ENCODE measurements around the gene PMEPA1.

PMEPA1 gene

DNA sequence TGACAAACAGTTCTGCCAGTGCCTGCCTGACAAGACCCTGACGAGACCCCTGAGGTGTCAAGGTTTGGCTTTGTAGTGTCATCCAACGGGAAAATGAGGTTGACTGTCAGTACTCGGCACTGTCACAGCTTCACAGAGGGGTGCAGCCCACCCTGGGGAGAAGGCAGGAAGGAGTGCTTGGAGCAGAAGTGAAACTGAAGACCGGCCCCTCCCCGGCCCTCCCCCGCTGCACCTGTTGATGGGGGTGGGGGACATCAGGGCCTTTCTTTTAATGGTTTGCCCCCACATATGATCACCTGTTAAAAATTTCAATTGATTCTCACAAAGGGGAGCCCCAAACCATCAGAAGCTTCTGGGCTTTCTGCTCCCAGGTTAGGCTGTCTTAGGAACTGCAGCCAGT is 6.8 kb downstream of the PMEPA1 start:
- H3K4me1 ChIP-seq (ENCODE audit: low read length), result peaks cover 35% of the 10 kb centered on the region
- H3K9ac ChIP-seq (ENCODE audit: low read length), result no peak overlapping the region
- H2AFZ ChIP-seq (ENCODE audit: low read depth, low read length), result no peak overlapping the region; the same call in 1 of the 2 replicates
- no peaks in the 10 kb centered on the region for H3K36me3 ChIP-seq (replicated peaks; ENCODE audit: low read depth, low read length)
- H3K4me3 ChIP-seq (ENCODE audit: low read length), result peak overlapping the region; percentile 27; the same call in 1 of the 2 replicates
- H3K4me2 ChIP-seq (ENCODE audit: low read length), result peak overlapping the region; percentile 65
- H3K27ac ChIP-seq (ENCODE audit: low read length), result no peak overlapping the region
- H3K27me3 ChIP-seq (ENCODE audit: low read depth, low read length), result peaks cover 55% of the 10 kb centered on the region
- H3K9me3 ChIP-seq (ENCODE audit: insufficient read depth, low read length), result no peaks in the 10 kb centered on the region
- no peaks in the 10 kb centered on the region for H3K79me2 ChIP-seq (ENCODE audit: low read length)
- no peak for TF ChIP-seq EZH2phosphoT487 (IDR thresholded peaks at IDR 0.05; ENCODE audit: low read depth)
- TF ChIP-seq, protein P1, sequence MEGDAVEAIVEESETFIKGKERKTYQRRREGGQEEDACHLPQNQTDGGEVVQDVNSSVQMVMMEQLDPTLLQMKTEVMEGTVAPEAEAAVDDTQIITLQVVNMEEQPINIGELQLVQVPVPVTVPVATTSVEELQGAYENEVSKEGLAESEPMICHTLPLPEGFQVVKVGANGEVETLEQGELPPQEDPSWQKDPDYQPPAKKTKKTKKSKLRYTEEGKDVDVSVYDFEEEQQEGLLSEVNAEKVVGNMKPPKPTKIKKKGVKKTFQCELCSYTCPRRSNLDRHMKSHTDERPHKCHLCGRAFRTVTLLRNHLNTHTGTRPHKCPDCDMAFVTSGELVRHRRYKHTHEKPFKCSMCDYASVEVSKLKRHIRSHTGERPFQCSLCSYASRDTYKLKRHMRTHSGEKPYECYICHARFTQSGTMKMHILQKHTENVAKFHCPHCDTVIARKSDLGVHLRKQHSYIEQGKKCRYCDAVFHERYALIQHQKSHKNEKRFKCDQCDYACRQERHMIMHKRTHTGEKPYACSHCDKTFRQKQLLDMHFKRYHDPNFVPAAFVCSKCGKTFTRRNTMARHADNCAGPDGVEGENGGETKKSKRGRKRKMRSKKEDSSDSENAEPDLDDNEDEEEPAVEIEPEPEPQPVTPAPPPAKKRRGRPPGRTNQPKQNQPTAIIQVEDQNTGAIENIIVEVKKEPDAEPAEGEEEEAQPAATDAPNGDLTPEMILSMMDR (IDR thresholded peaks at IDR 0.05; ENCODE audit: low read depth, low read length), result no peak
- H4K20me1 ChIP-seq (ENCODE audit: insufficient read depth, low read length), result no peaks in the 10 kb centered on the region

DNA sequence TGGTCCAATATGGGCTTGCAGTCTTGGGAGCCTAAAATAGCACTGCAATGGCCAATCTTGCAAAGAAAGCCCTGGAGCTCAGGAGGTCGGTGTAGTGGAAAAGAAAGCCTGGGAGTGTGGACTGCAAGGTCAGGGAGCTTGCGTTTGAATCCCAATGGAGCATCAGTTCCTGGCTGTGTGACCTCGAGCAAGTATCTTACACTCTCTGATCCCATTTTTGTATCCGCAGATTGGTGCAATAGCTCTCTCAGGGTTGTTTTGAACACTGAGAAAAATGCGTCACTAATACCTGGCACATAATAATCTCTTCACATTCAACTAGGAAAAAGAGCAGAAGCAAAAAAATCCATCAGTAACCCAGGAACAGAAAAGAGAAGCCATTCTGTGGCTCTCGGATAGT is 7.3 kb downstream of the PMEPA1 start:
- TF ChIP-seq, protein P1 (IDR thresholded peaks at IDR 0.05; ENCODE audit: low read depth, low read length), result no peak
- no peak for TF ChIP-seq EZH2phosphoT487 (IDR thresholded peaks at IDR 0.05; ENCODE audit: low read depth)
- peaks cover 60% of the 10 kb centered on the region for H3K27me3 ChIP-seq (ENCODE audit: low read depth, low read length)
- H3K9me3 ChIP-seq (ENCODE audit: insufficient read depth, low read length), result no peaks in the 10 kb centered on the region
- no peaks in the 10 kb centered on the region for H3K36me3 ChIP-seq (replicated peaks; ENCODE audit: low read depth, low read length)
- no peak overlapping the region for H2AFZ ChIP-seq (ENCODE audit: low read depth, low read length)
- no peaks in the 10 kb centered on the region for H3K79me2 ChIP-seq (ENCODE audit: low read length)
- H3K27ac ChIP-seq (ENCODE audit: low read length), result no peak overlapping the region
- H3K9ac ChIP-seq (ENCODE audit: low read length), result no peak overlapping the region
- H4K20me1 ChIP-seq (ENCODE audit: insufficient read depth, low read length), result no peaks in the 10 kb centered on the region
- peak overlapping the region; percentile 27; the same call in 1 of the 2 replicates for H3K4me3 ChIP-seq (ENCODE audit: low read length)
- H3K4me1 ChIP-seq (ENCODE audit: low read length), result peaks cover 35% of the 10 kb centered on the region
- H3K4me2 ChIP-seq (ENCODE audit: low read length), result peak overlapping the region; percentile 65

DNA sequence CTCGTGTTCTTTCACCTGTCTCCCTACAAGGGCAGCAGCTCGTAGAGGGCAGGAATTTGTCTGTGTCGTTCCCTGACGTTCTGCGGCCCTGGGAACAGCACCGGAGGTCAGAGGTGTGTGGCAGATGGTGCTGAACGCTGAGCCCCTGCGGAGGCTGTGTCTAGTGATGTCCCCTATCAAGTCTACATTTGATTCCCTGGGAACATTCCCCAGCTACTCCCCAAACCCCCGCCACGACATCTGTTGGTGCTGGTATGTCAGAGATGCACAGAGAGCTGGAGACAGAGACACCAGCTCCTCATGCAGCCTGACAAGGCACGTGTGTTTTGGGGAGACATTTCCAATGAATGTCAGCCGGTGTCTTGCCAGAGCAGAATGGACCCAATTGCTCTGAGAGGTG is 7.7 kb downstream of the PMEPA1 start:
- H4K20me1 ChIP-seq (ENCODE audit: insufficient read depth, low read length), result no peaks in the 10 kb centered on the region
- H3K4me1 ChIP-seq (ENCODE audit: low read length), result peaks cover 35% of the 10 kb centered on the region
- peak overlapping the region; percentile 65 for H3K4me2 ChIP-seq (ENCODE audit: low read length)
- H3K27me3 ChIP-seq (ENCODE audit: low read depth, low read length), result peaks cover 65% of the 10 kb centered on the region
- H3K79me2 ChIP-seq (ENCODE audit: low read length), result no peaks in the 10 kb centered on the region
- H3K27ac ChIP-seq (ENCODE audit: low read length), result no peak overlapping the region
- no peak overlapping the region for H2AFZ ChIP-seq (ENCODE audit: low read depth, low read length)
- H3K4me3 ChIP-seq (ENCODE audit: low read length), result peak overlapping the region; percentile 27; the same call in 1 of the 2 replicates
- H3K9me3 ChIP-seq (ENCODE audit: insufficient read depth, low read length), result no peaks in the 10 kb centered on the region
- no peak overlapping the region for H3K9ac ChIP-seq (ENCODE audit: low read length)
- no peak for TF ChIP-seq EZH2phosphoT487 (IDR thresholded peaks at IDR 0.05; ENCODE audit: low read depth)
- TF ChIP-seq, protein P1 (IDR thresholded peaks at IDR 0.05; ENCODE audit: low read depth, low read length), result no peak
- no peaks in the 10 kb centered on the region for H3K36me3 ChIP-seq (replicated peaks; ENCODE audit: low read depth, low read length)

DNA sequence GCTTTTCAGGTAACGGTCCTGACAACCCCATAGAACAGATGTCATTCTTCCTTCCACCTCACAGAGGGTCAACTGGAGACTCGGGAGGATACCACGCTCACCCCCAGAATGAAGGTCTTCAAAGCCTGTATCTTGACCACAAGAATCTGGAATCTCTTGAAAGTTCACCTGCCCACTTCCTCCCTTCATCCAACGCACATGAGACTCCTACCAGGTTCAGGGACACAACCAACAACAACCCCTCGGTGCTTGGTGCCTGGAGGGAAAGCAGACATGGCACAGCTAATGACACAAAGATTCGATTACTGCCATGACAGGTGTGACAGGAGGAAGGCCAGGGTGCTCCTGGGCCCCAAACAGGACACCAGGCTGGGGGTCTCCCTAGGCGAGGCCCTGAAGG is 8.2 kb downstream of the PMEPA1 start:
- Histone ChIP-seq H3K4me3 (ENCODE audit: low read length) (no peak overlapping the region; the same call in 1 of the 2 replicates), H3K27me3 (ENCODE audit: low read depth, low read length) (peaks cover 69% of the 10 kb centered on the region), H3K9ac (ENCODE audit: low read length) (no peak overlapping the region), H3K27ac (ENCODE audit: low read length) (no peak overlapping the region), H3K9me3 (ENCODE audit: insufficient read depth, low read length) (no peaks in the 10 kb centered on the region), H4K20me1 (ENCODE audit: insufficient read depth, low read length) (no peaks in the 10 kb centered on the region), H2AFZ (ENCODE audit: low read depth, low read length) (no peak overlapping the region), H3K79me2 (ENCODE audit: low read length) (no peaks in the 10 kb centered on the region), H3K36me3 (replicated peaks; ENCODE audit: low read depth, low read length) (no peaks in the 10 kb centered on the region), H3K4me1 (ENCODE audit: low read length) (peaks cover 35% of the 10 kb centered on the region), H3K4me2 (ENCODE audit: low read length) (peak overlapping the region; percentile 65)
- TF ChIP-seq, protein P1 (IDR thresholded peaks at IDR 0.05; ENCODE audit: low read depth, low read length), result no peak
- no peak for TF ChIP-seq EZH2phosphoT487 (IDR thresholded peaks at IDR 0.05; ENCODE audit: low read depth)

All from OCI-LY3 (cell line).